GM21786 (cell line): ENCODE measurements around the gene PPIB.

Experiments
- ATAC-seq: cut with Tn5 transposase; IDR thresholded peaks from one replicate; pipeline ENCODE4 v1.9.1; 2021; ENCODE audit not compliant: unreplicated experiment

PPIB gene

DNA sequence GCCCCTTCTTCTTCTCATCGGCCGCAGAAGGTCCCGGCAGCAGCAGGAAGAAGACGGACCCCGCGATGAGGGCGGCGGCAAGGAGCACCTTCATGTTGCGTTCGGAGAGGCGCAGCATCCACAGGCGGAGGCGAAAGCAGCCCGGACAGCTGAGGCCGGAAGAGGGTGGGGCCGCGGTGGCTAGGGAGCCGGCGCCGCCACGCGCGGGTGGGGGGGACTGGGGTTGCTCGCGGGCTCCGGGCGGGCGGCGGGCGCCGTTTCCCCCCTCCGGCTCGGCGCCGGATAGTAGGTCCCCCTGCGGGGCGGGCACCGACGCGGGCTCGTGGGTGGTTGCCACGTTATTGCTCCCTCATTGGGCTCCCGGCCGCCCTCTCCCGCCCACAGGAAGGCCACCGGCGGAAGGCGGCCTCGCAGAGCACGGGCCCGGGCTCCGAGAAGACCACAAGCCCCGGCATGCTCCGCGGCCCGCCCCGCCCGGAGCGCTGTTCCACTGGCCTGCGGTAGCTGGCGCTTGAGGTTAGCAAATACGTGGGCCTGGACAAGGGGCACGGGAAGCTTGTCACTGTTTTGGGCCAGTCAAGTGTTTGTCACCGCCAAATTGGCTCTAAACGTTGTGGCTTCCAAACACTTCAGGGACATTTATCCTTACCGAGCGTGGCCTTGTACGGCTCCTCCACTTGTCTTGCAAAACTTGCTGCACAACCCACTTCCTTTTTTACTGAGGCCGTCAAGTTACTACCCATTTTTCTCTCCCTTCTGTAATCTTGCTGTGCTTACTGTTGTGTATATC lies at the start of gene PPIB:
Gene PPIB (minus strand): TSS at position 154 of the 790 bp plus-strand sequence. CDS start 36 bp downstream, at position 118.
- peak; percentile 91 for ATAC-seq

DNA sequence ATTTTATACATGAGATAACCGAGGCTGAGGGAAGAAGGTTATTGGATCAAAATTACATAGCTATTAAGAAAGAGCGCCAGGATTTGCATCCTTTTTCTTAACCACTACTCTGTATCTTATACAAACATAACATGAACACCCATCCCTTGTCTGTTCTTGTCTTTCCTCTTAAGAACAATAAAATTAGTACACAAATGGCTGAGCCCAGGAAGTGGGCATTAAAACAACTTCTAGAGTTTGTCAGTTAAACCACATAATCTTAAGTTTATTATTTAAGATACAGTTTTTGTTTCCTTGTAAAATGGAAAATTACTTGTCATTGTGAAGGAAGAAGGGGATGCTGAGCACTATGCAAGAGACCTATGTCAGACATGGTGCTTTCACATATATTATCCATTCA lies 48.9 kb upstream of the PPIB start:
- ATAC-seq = no peak

DNA sequence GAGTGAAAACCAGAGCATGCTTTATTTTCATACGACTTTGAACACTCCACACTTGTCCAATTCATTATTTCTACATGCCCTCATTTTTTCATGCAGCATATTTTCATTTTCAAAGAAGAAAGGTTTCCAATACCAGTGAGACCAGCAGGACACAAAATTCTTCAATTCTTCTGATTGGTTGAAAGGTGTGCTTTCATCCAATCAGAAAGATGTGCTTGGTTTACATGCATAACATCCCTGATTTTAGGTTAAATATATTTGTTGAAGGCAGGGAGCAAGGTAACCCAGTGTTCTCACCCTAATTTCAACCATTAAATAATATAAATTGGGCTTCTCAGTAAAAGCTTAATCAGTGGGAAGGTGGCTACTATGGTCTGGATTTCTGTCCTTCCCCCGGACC lies 47.5 kb upstream of the PPIB start:
- no peak for ATAC-seq

DNA sequence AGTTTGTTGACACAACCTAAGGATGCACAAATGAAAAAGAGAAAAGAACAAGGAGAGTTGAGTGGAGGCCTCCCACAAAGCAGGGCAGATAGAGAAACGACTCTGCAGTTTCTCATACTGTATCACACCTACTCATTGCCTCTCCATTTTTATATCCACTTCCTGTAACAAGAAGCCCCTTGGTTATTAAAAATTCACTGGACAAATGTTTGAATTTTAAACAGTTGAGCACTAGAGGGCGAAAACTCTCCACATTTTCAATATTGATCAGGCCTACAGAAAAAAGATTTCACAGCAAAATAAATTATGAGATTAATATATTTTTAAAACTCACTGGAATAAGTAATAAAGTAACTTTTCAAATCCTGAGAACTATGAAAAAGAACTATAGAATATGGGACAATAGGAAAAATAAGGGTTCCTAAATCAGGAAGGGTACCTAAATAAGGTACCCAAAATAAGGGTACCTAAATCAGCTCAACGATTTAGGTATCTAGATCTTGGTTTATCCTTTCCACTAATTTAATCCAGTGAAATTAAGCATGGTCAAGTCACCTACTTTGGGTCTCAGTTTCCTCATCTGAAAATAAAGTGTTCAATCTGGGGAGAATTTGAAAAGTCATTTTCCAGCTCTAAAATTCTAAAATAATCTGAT lies 47.0 kb upstream of the PPIB start:
- ATAC-seq = no peak

DNA sequence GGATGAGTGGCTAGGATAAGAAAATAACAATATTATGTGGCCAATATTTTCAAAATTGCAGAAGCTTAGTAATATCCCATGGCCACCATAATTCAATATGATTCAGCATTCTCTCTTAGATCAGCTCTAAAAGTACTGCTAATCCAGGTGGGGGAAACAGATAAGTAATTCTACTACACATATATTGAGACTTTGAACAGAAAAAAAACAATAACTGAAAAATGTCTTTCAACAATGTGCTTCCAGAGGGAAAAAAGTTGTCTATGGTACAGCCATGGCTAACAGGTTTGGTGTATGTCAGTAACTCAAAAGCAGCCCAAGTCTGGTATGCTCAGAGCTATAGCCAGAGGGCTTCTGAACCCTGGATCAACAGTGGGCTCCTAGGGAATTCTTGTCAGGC lies 42.4 kb upstream of the PPIB start:
- no peak for ATAC-seq

DNA sequence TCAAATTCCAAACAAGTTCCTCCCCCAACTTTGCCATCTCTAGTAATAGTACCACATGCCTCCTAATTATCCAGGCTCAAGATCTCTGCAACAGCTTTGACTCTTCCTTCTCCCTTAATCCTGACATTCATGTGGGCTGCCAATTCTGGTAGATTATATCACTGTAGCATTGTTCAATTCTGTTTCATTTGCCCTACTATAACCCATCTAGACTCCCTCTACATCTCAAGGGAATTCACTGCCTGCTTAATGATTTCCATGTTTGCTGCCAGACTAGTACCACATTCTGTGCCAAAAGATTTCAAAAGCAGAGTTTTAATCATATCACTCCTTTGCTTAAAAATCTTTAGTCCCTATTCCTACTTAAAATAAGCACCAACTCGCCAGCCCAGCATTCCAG lies 34.6 kb upstream of the PPIB start:
- no peak for ATAC-seq

DNA sequence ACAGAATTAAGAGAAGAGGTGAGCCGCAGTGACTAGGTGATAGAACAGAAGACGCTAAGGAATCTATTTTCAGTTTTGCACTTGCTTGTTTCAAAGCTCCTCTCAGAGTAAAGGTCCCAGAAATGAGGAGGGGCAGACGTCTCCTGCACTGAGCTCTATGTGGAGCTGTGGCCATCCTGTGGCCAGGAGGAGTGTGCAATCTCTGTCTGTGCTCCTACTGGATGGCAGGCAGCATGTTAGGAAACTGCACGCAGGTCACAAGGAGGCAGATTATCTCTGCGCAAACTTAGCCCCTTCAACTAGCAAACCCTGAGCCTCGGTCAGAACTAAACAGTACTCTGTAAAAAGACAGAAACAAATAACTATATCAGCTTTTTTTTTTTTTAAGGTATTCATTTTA lies 31.1 kb upstream of the PPIB start:
- ATAC-seq = no peak

DNA sequence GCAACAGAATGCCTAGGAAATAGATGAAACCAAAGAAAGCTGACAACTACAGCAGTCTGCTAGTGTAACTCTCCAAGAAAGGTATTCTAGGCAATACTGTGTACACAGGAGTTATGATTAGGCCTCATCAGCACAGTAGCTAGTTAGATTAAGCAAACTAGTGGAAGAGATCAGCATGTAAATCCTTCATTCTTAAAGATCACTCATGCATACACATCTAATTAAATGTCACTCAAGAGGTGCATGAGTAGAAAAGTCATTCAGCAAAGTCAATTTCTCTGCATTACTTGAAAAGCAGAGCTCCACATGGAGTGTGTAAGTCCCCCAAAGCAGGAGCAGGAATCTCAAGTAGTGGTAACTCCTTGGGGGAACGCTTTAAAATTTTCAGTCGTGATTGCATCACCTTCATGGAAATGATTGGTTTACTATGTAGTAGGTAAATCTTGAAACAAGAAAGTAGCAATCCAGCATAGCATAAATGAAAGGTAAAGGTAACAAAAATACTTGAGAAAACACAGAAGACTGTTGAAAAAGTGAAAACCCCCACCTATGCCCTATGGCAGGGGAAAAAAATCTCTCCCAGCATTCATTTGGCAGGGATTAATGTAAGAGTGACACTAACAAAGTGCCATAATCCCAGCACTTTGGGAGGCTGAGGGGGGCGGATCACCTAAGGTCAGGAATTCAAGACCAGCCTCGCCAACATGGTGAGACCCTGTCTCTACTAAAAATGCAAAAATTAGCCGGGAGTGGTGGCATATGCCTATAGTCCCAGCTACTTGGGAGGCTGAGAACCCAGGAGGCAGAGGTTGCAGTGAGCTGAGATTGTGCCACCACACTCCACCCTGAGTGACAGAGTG lies 29.4 kb upstream of the PPIB start:
- ATAC-seq = no peak

DNA sequence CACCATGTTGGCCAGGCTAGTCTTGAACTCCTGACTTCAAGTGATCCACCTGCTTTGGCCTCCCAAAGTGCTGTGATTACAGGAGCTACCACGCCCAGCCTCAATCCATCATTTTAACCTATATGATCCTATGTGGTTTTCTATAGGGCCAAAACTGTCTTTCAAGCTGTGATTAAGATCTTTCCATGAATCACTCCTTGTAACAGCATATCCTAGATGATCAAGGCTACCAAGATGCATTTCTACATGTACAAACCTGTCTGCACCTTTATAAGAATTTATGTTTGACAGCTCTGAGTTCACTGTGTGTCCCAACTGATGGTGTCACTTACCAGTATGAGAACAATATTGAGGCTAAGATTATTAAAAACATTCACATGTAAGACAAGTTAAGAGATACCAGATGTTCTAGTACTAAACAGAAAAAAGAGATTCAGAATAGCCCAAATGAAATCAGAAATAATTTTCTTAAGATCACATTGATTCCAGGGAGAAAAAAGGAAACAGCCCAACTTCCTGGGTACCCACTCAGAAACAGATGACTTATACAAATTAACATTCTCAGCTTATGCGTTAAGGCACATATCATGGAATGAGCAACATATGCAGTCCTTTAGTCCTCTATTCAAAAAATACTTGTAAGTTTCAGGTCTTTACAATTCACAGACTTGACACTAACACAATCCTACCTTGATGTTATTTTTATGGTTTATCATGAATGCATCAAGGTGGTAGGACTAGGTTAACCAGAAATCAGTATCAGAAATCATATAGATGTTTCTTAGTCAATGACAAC lies 24.8 kb upstream of the PPIB start:
- ATAC-seq = no peak

DNA sequence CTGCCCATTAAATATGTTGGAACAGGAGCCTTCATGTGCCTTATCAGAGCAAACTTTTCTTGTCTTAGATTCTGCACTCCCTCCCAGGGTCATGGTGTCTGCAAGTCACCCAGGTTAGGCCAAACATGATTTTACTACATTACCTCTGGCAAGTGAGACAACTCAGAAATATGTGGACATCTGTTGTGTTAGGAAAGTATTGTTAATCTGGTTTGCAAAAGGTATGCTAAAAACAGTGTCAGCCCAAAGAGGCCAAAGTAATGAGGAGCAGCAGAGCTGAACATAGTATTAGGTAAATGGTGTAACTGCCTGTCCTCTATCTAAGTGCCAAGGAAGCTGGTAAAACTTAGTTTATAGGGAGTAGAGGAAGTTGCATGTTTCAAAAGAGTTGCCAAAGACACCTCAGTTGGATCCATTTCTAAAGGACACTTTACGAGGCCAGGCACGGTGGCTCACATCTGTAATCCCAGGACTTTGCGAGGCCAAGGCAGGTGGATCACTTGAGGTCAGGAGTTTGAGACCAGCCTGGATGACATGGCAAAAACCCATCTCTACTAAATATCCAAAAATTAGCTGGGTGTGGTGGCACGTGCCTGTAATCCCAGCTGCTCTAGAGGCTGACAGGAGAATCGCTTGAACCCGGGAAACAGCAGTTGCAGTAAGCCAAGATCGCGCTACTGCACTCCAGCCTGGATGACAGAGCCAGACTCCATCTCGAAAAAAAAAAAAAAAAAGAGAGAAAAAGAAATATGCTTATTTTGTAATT lies 22.5 kb upstream of the PPIB start:
- no peak for ATAC-seq

DNA sequence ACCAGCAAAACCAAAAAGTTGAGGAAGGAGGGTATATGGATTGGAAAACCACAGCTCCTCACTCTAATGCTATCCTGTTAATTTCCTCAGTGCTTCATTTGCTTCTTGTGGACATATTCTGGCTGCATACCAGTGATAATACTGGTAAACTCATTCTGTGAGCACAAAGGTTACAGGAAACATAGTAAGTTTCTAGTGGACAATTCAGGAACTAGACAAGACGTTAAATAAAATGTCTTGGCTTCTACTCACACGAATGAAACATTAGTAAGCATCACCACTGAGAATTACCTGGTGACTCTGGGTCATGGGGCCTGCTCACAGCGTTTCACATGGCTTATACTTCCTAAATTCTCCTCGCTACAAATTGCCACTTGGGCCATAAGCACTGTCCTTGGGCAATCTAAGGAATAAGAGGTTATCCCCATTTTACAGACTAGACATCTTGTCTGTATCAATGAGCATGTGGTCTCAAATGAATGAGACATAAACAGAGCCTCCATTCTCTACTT lies 20.1 kb upstream of the PPIB start:
- no peak for ATAC-seq

DNA sequence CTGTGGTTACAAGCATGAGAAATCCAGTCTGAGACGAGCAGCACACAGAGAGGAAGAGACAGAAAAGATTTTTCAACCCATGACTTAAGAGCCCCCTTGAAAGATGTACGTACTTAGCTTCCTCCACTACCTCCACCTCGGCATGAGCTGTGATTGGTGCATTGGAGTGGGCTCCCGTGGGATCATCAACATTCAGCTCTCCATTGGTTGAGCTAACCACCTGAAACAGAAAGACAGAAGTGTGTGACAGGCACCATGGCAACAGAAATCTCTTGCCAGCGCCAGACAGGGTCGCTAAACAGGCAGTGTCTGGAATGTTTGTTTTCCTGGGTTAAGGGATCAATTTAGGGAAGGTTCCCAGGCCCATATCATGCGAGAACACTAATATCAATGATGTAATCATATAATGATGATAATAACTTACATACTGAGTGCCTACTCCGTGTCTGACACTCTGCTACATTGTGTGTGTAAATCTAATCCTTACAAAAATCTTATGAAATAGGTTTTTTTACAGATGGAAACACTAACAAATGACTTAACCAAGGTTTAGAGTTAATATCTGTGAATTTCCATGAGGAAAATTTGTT lies 17.5 kb upstream of the PPIB start:
- peak; percentile 76 for ATAC-seq

DNA sequence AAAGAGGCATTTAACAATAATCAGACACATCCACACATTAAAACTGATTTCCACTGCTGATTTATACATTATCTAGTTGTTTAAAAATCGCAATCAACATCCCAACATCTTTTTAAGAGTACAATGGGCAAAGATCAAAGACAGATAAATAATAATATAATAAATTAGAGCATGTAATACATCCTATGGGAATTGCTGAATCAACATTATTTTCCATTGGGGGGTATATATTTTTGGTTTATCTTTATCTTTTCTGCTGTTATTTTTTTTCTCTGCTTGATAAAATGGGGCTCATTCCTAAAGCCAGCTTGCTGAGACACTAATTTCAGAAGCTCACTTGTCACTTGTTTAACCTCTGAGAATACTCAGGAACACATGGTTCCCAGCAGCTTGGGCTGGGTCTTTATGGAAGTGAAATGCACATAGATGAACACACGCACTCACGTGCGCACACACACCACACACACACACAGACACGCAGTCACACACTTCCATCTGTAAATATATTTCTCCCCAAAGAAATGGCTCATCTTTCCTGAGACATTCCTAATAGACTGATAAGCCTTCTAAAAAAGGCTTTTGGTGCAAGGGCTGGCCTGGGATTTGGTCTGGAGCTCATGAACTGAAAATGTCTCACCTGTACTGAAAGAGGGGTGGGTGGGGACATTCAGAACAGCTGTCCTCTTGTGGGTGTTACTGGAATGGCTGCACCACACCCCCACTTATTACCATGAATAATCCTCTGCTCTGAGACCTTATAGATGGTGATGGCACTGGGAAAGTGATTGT lies 3.5 kb upstream of the PPIB start:
- no peak for ATAC-seq

DNA sequence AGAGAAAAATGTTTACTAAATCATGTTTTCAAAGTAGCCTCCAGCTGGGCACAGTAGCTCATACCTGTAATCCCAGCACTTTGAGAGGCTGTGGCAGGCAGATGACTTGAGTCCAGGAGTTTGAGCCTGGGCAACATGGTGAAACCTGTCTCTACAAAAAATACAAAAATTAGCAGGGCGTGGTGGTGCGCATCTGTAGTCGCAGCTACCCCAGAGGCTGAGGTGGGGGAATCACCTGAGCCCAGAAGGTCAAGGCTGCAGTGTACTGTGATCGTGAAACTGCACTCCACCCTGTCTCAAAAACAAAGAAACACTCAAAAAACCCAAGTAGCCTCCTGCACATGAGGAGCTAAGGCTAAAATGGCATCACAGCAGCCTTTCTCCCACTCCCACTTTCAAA lies 1.6 kb upstream of the PPIB start:
- ATAC-seq = no peak

DNA sequence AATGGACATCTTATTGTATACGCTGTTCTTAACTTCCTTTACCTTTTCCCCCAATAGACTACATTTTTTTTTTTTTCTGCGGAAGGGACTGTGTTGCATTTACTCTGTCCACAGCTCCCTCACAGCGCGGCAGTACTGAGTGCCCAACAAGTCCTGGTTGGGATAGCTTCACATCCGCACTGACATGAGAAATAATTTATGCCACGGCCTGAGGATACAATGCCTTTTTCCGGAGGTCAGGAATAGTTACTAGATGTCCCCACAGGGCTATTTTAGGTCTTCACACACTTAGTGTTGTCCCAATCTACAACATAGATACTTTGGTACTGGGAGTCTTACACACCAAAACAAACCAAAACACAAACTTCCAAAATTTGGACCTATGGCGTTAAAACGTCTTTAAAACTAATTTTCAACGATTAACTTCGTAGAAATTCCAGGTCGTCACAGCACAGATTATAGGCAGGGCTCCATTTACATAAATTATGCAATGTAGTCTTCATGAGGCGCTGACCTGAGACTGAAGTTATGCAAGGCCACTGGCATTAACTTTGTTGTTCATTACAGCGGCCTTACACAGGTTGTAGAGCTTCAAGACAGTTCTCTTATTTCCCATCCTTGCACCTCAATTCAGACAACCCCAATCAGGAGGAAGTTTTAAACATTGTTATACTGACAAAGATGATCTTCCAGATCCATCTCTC lies 989 bp upstream of the PPIB start:
- peak; percentile 4 for ATAC-seq

DNA sequence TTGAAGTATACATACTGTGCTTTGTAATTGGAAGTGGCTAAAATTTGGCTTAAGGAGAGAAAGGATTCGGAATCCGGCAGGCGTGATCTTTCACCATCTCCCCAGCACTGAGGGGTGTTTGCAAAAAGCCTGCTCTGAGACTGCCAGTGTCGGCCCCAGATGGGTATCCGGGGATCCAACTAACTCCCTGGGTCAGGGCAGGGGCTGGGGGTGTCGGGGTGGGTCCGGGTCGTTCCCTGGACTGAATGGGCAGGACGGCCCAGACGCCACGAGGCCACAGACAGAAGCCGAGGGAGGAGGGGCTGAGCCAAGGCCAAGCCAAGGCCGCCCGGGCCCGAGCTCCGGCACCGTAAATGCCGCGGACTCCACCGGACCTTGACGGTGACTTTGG lies 349 bp downstream of the PPIB start:
- ATAC-seq = peak; percentile 6

DNA sequence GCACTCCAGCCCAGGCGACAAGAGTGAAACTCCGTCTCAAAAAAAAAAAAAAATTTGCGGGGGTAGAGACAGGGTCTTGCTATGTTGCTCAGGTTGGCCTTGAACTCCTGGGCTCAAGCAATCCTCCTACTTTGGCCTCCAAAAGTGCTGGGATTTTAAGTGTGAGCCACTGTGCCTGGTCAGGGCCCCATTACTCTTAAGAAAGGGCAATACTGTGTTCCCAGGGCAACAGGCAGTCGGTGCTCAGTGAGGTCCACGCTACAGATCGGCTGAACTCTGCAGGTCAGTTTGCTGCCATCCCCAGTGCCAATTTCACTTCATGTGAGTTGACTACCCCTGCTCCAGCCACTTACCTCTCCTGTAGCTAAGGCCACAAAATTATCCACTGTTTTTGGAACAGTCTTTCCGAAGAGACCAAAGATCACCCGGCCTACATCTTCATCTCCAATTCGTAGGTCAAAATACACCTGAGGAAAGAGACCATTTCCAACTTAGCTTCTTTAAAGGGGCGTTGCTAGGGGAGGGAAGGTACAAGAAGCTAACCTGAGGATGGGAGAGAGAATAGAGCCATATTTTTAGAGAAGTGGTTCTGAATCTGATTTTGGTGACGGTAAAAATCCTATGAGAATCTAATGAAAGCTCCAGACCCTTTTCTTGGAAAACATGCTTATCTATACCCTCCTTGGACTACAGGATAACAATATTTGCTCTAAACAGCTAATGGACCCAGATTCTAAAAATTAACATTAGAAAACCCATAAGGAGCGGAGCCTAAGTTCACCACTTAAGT lies 939 bp downstream of the PPIB start:
- ATAC-seq = no peak
